Duodenal mucosa (tissue), 2 donors: ENCODE data around the gene TSPAN11.
"Not testable (repeated sequence)": the region's sequence is repeated elsewhere in the genome, so short reads cannot be mapped to it uniquely, and the experiment has no call there.

ENCODE experiments used
- H3K27ac ChIP-seq: one replicate; pipeline ENCODE4 v1.7.0; 2013; ENCODE audit warnings: low read depth, low read length
- H3K27me3 ChIP-seq, 2 donors: one replicate each; pipeline ENCODE4 v1.7.0; 2013; ENCODE audit warnings: low read length in 2 of 2, control low read depth in 1 of 2; ENCODE audit not compliant: insufficient read depth in 2 of 2, control insufficient read depth in 1 of 2
- H3K36me3 ChIP-seq, 2 donors: one replicate each; pipeline ENCODE4 v1.7.0; 2013; ENCODE audit warnings: low read length in 2 of 2, control low read depth in 1 of 2; ENCODE audit not compliant: insufficient read depth in 2 of 2, control insufficient read depth in 1 of 2
- H3K4me1 ChIP-seq, 2 donors: one replicate each; pipeline ENCODE4 v1.7.0; 2013; ENCODE audit warnings: low read length in 2 of 2, control low read depth in 1 of 2; ENCODE audit not compliant: insufficient read depth in 2 of 2, control insufficient read depth in 1 of 2
- H3K4me3 ChIP-seq, 2 donors: one replicate each; pipeline ENCODE4 v1.7.0; 2013; ENCODE audit warnings: low read length in 2 of 2, low read depth in 1 of 2
- H3K9ac ChIP-seq, 2 donors: one replicate each; pipeline ENCODE4 v1.7.0; 2013; ENCODE audit warnings: low read length in 2 of 2, low read depth in 1 of 2
- H3K9me3 ChIP-seq, 2 donors: one replicate each; pipeline ENCODE4 v1.7.0; 2013; ENCODE audit warnings: low read length in 2 of 2, control low read depth in 1 of 2; ENCODE audit not compliant: control insufficient read depth in 1 of 2

Gene TSPAN11

DNA sequence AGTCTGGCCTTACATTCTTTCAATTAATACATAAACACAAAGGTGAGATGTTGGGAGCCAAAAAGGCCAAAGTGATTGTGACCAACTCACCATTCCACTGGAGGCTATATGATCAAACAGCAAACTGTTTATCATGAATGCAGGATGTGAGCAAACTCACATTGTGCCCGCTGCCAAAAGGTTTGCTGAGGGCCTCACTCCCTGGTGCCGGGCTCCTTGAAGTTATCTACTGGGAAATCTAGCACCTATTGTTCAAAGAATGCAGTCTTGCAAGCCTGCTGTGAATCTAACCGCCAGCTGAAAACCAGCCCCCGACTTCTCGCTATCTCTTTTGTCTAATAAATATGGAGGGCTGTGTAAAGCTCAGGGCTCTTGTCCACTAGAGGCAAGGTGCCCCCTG, 100.5 kb downstream of the TSPAN11 start:
- not testable (repeated sequence) for H3K4me1 ChIP-seq, H3K27me3 ChIP-seq, H3K4me3 ChIP-seq, H3K27ac ChIP-seq, H3K9me3 ChIP-seq, H3K36me3 ChIP-seq, H3K9ac ChIP-seq

- H3K9ac ChIP-seq: no peak overlapping the region
- H3K4me3 ChIP-seq: no peak overlapping the region
- H3K4me1 ChIP-seq: no peaks in the 10 kb centered on the region
- no peak overlapping the region for H3K27ac ChIP-seq
- no peaks in the 10 kb centered on the region for H3K27me3 ChIP-seq
- no peaks in the 10 kb centered on the region for H3K36me3 ChIP-seq
- H3K9me3 ChIP-seq: no peaks in the 10 kb centered on the region
Measured at GRCh38 chr12:31029468-31029867, 102.9 kb downstream of the TSPAN11 start.

GRCh38 chr12:31029916-31030562, 103.5 kb downstream of the TSPAN11 start:
- Histone ChIP-seq H3K9me3 (no peaks in the 10 kb centered on the region), H3K4me1 (no peaks in the 10 kb centered on the region), H3K27me3 (no peaks in the 10 kb centered on the region), H3K36me3 (no peaks in the 10 kb centered on the region), H3K27ac (no peak overlapping the region), H3K4me3 (no peak overlapping the region), H3K9ac (no peak overlapping the region)

GRCh38 chr12:31031951-31032335, 105.4 kb downstream of the TSPAN11 start:
- no peaks in the 10 kb centered on the region for H3K9me3 ChIP-seq
- no peak overlapping the region for H3K9ac ChIP-seq
- H3K4me3 ChIP-seq: no peak overlapping the region
- no peaks in the 10 kb centered on the region for H3K36me3 ChIP-seq
- H3K27me3 ChIP-seq: no peaks in the 10 kb centered on the region
- no peak overlapping the region for H3K27ac ChIP-seq
- no peaks in the 10 kb centered on the region for H3K4me1 ChIP-seq

DNA sequence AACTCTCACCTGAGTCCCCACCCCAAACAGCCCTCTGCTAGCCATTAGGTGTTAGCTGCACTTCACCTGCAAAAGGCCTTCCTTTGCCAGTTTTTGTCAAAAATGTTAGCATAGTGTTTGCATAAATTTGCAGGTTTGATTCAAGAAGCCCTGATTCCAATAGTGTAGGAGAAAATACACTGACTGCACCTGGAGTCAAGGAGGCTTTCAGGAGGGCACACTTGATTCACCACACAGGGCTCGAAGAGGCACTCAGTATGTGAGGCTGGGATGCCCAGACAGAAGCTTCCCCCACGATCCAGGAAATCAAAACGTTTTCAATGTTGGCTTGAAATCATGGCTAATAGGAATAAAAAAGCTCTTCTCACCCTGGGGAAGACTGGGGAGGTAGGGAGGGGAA, 106.6 kb downstream of the TSPAN11 start:
- H3K4me3 ChIP-seq: no peak overlapping the region
- H3K9ac ChIP-seq: no peak overlapping the region
- H3K4me1 ChIP-seq: no peaks in the 10 kb centered on the region
- H3K27me3 ChIP-seq: no peaks in the 10 kb centered on the region
- H3K27ac ChIP-seq: no peak overlapping the region
- H3K36me3 ChIP-seq: no peaks in the 10 kb centered on the region
- H3K9me3 ChIP-seq: no peaks in the 10 kb centered on the region

GRCh38 chr12:31033681-31034080, 107.1 kb downstream of the TSPAN11 start:
- no peak overlapping the region for H3K27ac ChIP-seq
- H3K4me1 ChIP-seq: no peaks in the 10 kb centered on the region
- no peaks in the 10 kb centered on the region for H3K36me3 ChIP-seq
- no peak overlapping the region for H3K4me3 ChIP-seq
- no peak overlapping the region for H3K9ac ChIP-seq
- no peaks in the 10 kb centered on the region for H3K9me3 ChIP-seq
- no peaks in the 10 kb centered on the region for H3K27me3 ChIP-seq

- Histone ChIP-seq H3K27ac (no peak overlapping the region), H3K27me3 (no peaks in the 10 kb centered on the region), H3K4me3 (no peak overlapping the region)
Measured at GRCh38 chr12:31034372-31034771, 107.8 kb downstream of the TSPAN11 start.

GRCh38 chr12:31035226-31035625, 108.7 kb downstream of the TSPAN11 start:
- no peaks in the 10 kb centered on the region for H3K27me3 ChIP-seq
- no peak overlapping the region for H3K4me3 ChIP-seq
- H3K36me3 ChIP-seq: no peaks in the 10 kb centered on the region
- H3K4me1 ChIP-seq: no peaks in the 10 kb centered on the region
- no peak overlapping the region for H3K9ac ChIP-seq
- no peaks in the 10 kb centered on the region for H3K9me3 ChIP-seq
- no peak overlapping the region for H3K27ac ChIP-seq

More at GRCh38 chr12:31034372-31034771, 107.8 kb downstream of the TSPAN11 start:
- Histone ChIP-seq H3K4me1 (no peaks in the 10 kb centered on the region), H3K9ac (no peak overlapping the region), H3K9me3 (no peaks in the 10 kb centered on the region), H3K36me3 (no peaks in the 10 kb centered on the region)

DNA sequence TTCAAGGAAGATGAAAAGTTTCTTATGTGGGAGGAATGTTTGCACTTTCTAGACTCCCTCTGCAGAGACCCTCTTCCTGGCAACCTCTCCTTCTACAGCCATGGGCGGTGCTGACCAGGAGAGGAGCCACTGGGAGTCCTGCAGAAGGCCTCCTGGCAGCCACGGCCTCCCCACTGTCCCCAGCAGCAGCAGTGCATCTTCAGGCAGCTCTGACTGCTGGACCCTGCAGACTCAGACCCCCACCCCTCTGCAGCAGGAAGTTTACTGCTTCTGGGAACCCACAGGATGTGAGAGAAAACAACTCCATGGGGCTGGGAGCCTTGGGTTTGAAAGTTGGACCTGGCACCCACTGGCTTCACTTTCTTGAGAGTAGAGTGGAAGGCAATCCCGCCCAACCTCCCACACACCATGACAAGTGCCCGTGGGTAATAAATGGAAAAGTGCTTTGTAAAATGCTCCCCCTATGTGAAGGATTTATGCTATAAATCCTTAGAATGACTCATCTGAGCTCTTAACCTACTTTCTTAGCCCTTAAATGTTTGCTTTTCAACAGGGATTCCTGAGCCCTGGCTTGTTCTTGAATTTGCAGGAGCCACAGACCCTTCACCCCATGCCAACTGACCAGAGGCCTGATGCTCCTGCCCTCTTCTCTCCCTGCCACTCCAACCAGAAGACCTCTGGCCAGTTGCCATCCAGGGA, 109.6 kb downstream of the TSPAN11 start:
- H3K36me3 ChIP-seq: no peaks in the 10 kb centered on the region

DNA sequence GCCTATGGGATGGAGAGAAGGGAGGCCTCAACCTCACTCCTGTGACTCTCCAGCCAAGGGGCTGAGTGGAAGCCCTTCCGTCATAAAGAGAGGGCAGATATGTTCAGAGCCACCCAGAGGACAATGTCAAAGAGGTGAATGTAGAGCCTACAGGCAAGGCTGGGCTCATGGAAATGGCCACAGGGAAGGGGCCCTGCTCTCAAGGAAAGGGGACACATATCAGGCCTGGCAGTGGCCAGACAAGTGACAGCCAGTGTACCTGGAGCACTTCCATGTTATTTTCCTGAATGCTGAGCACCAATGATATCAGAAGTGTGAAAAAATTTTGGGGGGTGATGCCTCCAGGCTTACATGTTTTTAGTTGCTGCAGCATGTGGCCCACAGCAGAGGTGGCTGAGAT, 110.5 kb downstream of the TSPAN11 start:
- Histone ChIP-seq H3K36me3 (no peaks in the 10 kb centered on the region), H3K27ac (no peak overlapping the region), H3K9me3 (no peaks in the 10 kb centered on the region), H3K9ac (no peak overlapping the region), H3K4me1 (no peaks in the 10 kb centered on the region), H3K4me3 (no peak overlapping the region), H3K27me3 (no peaks in the 10 kb centered on the region)

More for the DNA sequence above, 109.6 kb downstream of the TSPAN11 start:
- H3K4me1 ChIP-seq: no peaks in the 10 kb centered on the region
- no peak overlapping the region for H3K9ac ChIP-seq
- H3K27ac ChIP-seq: no peak overlapping the region
- H3K27me3 ChIP-seq: no peaks in the 10 kb centered on the region
- H3K4me3 ChIP-seq: no peak overlapping the region
- no peaks in the 10 kb centered on the region for H3K9me3 ChIP-seq
